ENCODE results near the gene GOLGA8A.
"Not testable (repeated sequence)": the region's sequence is repeated elsewhere in the genome, so short reads cannot be mapped to it uniquely, and the experiment has no call there.

DNA sequence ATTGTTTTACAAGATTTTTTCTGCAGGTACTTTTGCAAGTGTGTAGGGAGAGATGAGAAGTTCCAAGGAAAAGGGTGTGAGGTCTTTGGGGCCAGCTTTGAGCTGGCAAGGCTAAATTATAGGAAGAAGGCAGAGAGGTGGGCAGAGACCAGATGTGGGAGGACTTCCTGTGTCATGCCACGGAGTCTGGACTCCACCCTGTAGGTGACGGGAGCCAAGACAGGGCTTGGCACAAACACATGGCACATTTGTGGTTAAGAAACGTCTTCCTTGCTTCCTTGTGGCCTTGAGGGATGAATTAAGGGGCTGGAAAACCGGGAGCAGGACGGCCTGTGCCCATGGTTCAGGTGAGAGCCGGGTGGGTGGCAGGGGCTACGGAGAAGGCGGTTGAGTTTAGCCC lies 19.2 kb downstream of the GOLGA8A start:
- not testable (repeated sequence) for TF ChIP-seq EZH2 (optimal IDR thresholded peaks at IDR 0.05; ENCODE audit: low read depth, low read length); EZH2phosphoT487 (IDR thresholded peaks at IDR 0.05; ENCODE audit: low read length)
- TF ChIP-seq, protein P1, sequence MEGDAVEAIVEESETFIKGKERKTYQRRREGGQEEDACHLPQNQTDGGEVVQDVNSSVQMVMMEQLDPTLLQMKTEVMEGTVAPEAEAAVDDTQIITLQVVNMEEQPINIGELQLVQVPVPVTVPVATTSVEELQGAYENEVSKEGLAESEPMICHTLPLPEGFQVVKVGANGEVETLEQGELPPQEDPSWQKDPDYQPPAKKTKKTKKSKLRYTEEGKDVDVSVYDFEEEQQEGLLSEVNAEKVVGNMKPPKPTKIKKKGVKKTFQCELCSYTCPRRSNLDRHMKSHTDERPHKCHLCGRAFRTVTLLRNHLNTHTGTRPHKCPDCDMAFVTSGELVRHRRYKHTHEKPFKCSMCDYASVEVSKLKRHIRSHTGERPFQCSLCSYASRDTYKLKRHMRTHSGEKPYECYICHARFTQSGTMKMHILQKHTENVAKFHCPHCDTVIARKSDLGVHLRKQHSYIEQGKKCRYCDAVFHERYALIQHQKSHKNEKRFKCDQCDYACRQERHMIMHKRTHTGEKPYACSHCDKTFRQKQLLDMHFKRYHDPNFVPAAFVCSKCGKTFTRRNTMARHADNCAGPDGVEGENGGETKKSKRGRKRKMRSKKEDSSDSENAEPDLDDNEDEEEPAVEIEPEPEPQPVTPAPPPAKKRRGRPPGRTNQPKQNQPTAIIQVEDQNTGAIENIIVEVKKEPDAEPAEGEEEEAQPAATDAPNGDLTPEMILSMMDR (IDR thresholded peaks at IDR 0.05; ENCODE audit: low read length): not testable (repeated sequence)
